ENCODE measurements around the gene LTBP1.

LTBP1 gene

DNA sequence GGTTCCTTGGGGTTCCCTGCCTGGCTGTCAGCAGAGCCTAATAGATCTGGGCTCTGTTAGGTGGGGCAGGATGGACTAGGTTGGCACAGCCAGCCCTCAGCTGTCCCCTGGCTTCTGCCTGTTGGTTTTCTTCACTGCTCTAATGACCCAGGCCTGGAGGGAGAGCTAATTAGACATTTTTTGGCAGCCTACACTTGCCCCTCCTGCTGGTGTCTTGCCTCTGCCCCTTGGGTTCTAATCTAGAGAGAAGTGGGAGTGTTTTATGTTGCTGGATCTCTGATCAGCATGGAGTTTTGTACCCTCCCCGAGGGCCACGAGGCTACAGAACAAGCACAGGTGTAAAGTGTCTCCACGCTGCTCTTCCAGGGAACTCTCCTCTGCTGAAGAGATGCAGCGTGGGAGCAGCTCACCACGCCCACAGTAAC is 330.3 kb downstream of the LTBP1 start:
- DNase-seq: no peak

DNA sequence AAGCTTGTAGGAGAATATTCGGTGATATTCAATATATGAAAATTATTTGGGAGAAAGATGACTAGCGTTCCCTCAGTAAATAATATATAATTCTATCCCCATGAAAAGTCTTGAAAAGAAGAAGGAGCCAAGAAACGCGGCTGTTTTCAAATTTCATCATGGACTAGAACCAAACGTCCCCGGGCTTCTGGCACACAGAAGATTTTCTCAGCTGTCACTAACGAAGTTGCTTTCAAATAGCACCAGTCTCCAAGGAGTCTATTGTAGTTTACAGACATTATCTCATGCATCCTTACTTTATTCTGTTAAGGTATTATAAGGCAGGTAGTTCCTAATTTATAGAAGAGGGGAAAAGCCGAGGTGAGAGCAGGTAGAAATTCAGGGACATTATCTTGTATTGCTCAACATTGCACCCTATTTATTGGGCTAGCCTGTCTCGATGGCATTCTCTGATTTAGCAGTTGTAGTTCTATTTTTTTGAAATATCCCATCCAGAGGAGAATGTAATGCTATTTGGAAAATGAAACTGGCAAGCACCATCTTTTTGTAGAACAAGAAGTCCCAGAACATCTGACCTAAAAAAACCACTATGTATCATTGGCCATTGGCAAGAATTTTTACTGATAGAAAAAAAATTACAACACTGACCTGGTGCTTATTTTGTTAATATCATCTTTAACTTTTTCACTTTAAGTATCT is 331.6 kb downstream of the LTBP1 start:
- no peak for DNase-seq

DNA sequence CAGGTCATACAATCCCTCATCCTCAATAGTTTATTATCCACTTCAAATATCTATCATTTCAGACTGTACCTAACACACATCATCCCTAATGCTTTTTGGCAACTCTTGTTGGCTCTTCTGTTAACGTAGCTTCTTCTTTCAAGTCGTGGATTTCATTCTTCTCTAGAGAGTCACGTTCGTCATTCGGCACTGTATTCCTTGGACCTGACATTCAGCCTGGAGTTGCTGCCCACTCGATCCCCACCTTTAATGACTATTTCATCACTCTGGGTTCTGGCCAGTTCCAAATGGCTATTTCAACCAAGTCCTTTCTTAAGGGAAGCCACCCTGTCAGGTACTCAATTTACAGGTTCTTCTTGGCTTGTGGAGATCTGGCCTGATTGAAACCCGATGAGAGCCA is 337.5 kb downstream of the LTBP1 start:
- DNase-seq: no peak

DNA sequence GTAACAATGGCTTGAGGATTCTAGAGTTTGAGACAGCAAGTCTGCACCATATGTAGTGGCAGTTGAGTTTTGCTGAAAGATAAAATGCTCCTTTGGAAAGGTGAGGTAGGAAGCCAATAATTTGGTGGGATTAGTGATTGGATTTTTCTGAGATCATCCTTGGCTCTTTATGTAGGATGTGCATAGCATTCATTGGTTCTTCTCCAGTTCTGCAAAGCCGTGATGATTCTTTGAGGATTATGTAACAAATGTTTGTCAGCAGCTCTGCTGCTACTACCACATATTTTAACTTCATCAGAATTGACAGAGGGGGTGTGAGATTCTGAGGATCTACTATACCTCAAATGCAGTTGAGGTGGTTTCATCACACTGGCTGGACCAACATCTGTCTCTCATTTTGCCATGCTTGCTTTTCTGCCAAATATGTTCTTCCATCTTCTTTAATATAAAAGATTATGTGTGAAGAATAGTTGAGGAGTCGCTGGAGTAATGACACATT is 340.8 kb downstream of the LTBP1 start:
- DNase-seq: no peak

DNA sequence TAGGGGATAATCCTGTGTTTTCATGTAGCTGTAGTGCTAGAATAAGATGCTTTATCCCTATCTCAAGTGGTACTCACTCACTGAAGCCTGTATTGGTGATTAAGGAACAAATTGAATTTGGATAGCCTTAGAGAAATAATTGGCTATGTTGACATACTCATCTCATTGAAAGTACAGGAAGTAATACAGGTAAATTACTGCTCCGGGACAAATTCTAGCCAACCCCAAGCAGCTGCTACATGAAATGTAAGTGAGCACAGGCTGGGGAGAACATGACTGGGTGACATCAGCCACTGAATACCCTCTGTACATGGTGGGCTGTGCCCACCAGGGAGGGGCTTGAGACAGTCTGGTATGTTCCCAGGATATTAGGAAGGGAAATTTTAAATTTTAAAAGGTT is 341.3 kb downstream of the LTBP1 start:
- DNase-seq: no peak

DNA sequence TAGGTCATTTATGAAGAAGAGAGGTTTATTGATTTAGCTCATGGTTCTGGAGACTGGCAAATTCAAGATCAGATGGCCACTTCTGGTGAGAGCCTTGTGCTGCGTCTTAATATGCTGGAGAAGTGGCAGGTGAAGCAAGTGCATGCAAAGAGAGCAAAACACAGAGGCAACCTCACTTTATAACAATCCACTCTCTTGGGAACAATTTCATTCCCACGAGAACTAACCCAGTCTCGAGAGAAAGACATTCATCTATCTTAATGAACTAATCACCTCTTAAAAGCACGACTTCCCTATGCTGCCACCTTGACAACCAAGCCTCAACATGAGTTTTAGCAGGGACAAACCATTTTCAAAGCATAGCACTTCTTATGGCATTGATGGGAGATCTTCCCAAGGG is 343.2 kb downstream of the LTBP1 start:
- DNase-seq: no peak

- DNase-seq: no peak
These were observed 344.7 kb downstream of the LTBP1 start for GRCh38 chr2:33291278-33292013.

DNA sequence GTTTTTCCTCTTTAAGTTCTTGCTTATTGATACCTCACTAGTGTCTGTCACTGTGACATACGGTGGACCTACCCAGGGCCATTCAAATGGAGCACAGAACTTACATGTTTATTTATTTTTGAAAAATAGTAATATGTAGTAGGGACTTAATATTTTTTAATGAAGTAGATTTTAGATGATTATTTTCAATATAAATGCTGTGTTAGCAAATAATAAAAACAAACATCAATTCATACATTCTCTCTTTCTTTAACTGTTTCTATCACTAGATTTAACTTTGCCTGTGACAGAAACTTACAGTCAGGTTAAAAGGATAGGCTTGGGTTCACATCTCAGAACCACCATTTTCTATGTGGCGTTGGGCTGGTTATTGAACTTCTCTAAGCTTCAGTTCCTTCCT is 345.3 kb downstream of the LTBP1 start:
- no peak for DNase-seq

DNA sequence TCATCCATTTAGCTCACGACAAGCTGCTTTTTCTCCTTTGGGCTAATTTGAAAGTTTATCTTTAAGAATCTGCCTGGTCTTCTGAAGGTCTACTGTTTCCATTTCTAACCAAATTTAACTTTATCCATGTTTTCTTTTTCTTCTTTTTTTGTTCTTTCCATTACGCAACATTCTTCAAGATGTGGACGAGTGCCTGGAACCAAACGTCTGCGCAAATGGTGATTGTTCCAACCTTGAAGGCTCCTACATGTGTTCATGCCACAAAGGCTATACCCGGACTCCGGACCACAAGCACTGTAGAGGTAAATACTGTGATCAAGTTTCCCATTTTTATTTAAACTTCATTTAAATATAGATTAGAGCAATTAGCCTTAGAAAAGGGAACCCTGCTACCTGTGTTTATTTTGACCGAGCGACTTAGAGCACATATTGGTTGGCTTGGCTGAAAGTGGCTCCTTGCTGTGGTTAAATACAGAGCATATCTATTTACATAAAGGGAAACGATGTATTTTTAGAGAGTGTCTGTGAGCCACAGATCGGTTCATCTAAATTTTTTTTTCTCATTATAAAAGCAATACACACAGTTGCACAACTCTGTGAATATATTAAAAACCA is 346.3 kb downstream of the LTBP1 start:
- DNase-seq: no peak

- DNase-seq: no peak
These were observed 351.5 kb downstream of the LTBP1 start for GRCh38 chr2:33298233-33298632.

DNA sequence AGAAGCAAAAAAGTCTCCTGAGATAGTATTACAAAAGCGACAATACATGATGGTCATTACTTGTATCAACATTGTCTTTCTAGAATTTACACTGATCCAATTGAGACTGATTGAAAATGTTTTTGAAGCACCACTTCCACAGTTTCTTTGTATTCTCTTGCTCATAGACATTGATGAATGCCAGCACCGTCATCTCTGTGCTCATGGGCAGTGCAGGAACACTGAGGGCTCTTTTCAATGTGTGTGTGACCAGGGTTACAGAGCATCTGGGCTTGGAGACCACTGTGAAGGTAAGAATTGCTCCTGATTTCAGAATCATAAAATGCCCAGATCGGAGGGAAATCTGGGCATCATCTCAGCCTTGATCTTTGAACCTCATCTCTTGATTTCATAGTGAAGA is 354.6 kb downstream of the LTBP1 start:
- DNase-seq: no peak

DNA sequence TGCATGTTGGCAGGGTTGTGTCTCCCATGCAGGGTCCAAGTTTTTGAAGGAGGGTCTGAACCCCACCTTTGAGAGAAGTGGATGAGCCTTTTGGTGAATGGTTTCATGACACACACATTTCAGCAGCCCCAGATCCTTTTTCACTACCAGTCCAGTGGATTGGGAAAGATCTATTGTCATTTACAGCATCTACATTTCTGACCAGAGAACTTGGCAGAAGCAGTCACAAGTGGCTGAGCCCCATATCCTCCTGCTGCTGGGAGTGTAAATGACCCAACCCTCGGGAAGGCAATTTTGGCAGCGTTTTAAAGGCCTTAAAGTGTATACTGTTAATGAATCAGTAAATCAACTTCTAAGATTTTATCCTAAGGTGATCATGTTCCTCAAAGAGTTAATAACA is 355.6 kb downstream of the LTBP1 start:
- DNase-seq: no peak

DNA sequence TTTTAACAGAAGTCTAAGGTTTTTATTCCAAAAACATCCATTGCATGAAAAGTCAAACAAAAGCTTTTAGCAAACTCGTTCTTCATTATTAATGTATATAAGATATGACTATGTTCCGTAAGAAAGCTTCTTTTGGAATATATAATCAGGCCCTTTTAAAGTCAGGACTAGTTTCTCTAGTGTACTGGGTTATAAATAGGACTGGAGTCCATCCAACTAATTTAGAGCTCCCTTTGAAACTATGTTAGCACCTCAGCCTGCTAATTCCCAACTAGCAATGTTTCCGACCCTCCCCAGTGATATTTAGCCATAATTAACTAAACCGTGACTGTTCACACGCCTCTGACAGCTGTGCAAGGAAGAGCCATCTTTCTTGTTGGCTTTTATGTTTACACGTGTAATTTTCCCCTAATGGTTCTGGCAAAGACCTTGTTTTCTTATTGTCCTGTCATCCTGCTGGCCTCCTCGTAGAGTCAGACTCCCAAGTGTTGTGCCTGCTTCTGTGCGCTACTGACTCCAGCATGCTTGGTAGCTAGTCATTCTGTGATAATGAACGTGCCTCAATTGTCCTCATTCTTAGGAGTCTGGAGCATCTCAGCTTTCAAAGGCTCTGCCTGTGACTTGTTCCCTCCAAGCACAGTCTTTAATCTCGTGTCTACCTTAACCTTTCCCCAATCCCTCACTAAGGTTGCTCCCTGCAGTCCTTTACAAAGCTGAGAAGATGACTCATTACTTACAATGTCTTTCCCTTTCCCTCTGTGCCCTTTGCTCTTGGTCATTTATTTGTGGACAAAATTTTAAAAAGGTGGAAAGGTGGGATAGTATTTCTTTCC is 357.5 kb downstream of the LTBP1 start:
- no peak for DNase-seq

DNA sequence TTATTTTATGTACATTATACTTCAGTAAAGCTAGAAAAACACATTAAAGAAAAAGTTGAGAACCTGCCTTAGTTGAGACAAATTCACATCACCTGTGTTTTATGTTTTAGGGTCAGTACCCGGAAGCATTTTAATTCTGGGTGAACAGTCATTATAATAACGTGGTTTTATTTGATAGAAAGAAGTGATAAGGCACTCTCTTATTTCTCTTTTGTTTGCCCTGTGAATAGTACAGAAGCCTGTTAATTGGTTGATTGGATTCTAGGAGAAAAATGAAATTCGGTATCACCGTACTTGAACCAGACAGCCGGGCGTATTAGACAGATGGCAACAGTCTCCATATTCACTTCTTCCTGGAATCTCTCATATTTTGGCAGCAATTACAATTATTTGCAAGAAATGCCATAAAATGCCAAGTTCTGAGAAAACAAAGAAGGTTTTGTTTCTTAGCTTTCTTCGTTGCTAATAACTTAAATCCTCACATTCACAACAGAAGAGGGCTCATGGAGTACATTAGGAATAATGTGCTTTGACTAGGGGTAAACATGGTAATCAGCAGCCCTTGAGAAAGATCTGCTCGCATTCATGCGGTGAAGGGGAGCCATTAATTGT is 361.0 kb downstream of the LTBP1 start:
- DNase-seq: no peak

DNA sequence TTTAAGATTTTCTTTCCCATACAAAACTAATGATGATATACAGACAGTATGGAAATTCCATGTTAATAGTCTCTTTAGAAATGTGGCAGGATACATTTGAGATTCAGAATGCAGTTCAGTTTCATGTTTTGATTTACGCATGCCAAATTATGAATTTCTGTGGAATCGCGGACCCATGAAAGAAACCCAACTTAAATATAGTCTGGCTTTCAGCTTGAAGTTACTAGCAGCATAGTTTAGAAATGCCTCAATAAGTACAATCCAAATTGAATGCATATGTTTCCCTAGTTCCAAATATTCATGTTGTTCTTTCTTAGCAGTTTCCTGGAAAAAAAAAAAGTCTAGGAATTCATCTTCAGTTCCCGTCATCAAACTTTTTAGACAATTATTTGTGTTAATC is 365.6 kb downstream of the LTBP1 start:
- DNase-seq: no peak

GRCh38 chr2:33313039-33313438 is 366.3 kb downstream of the LTBP1 start:
- no peak for DNase-seq

GRCh38 chr2:33314541-33314940 is 367.8 kb downstream of the LTBP1 start:
- no peak for DNase-seq

GRCh38 chr2:33316328-33316727 is 369.6 kb downstream of the LTBP1 start:
- no peak for DNase-seq

DNA sequence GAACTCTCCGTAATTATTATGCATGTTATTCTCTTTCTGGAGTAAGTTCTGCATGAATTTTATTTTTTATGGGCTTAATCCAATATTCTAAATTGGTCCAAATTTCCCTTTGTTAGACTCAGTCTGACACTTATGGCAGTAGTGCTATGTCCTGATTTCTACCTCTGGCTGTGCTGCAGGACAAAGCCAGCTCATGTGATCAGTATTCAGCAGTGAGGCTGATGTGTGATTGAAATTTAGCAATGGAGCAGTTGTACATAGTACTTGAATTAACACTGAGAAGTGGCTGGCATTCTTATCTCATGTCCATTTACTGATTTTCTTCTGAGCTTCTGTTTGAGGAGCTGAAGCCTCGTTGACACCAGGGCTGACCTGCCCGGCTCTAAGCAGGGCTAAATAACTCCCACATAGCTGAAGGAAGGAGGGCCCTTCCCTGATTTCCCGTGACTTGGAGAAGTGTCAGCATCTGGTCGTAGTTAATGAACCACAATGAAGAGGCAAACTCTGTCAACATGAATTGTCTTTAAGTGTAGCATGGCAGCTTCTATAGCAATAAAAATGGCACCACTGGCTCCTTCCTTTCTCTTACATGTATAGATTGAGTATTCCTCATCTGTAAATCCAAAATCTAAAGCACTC is 370.7 kb downstream of the LTBP1 start:
- DNase-seq: no peak

DNA sequence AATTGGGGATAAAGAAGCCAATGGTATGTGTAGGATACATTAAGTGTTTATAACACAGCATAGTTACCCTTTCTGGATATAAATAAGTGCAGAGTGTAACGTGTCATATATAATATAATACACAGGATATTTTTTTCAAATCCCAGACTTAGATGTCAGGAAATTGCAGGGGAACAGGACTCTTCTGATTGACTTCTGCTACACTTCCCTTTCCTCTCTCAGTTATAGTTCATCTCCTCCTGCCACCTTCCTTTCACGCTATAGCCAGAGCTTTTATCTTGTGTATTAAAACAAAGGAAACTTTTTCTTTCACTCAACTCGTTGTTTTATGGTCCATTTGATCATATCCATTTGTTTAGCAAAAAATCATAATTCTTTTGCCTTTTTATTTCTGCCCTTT is 371.7 kb downstream of the LTBP1 start:
- no peak for DNase-seq

DNA sequence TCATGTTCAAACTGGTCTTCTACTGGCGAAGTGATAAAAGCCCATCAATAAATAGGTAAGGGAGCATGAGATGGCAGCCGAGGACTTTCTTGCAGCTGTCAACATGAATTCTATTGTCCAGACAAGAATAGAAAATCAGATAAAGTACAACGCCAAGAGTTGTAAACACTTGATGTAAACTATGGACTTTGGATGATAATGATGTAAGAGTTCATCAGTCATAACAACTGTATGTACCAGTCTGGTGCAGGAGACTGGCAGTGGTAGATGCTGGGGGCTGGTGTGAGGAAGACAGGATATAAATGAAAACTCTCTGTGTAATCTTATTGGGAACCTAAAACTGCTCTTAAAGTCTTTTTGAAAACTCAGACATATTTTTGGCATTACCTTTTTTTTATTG is 373.8 kb downstream of the LTBP1 start:
- no peak for DNase-seq

DNA sequence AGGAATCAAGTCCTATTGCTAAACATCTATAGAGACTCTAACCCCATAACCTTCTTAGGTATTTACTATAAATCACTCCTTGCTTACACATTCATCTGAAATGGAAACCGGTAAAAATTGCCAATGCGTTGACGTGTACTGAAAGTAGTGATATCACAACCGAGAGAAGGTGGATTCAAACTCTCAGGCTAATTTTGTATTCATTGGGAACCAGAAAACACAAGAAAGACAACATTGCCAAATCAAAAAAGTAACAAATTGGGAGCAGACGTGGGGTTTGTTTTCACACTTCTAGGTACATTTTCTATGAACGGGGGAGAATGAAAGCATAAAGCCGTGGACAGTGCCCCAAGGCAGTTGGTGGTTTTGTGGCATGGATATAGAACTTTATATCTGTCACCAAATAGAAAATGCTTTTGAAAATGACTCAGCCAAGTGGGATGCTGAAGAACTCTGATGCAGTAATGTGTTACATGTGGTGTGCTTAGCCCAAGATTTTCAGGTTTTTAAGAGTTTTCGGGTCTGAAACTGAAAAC is 374.6 kb downstream of the LTBP1 start:
- DNase-seq: no peak

All from CD4-positive, alpha-beta T cell treated with Interleukin-17A for 4 hours (primary cell).